Stimulated activated CD4-positive, alpha-beta T cell treated with anti-CD3 and anti-CD28 coated beads, TNF-alpha, amount 100 ng/mL, for 24 hours (primary cell): ENCODE measurements around the gene EGFLAM.
A peak's percentile ranks its signal among the peaks of the same experiment; 100 is the strongest.

Experiments used
- DNase-seq, 3 experiments: peaks; one replicate each; pipeline ENCODE4 v3.0.0-alpha.2; 2020; ENCODE audit warnings: low read depth in 3 of 3

Gene EGFLAM

GRCh38 chr5:38417658-38418017 lies 159.3 kb downstream of the EGFLAM start:
- no peak for DNase-seq

DNA sequence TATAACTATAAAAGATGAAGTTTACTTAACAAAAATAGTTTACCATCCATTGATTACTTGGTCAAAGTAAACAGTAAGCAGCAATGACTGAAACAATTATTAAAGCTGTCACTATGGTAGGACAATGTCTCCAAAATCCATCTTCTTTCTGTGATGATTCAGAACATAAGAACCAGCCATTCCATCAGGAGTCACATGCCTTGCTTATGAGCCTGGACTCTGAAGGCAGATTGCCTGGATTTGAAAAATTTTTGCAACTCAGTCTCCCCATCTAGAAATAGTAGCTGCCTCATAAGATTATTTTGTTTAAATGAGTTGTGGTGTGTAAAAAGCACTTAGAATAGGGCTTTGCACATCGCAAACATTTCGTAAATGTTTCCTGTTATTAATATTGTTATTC lies 161.9 kb downstream of the EGFLAM start:
- no peak for DNase-seq

DNA sequence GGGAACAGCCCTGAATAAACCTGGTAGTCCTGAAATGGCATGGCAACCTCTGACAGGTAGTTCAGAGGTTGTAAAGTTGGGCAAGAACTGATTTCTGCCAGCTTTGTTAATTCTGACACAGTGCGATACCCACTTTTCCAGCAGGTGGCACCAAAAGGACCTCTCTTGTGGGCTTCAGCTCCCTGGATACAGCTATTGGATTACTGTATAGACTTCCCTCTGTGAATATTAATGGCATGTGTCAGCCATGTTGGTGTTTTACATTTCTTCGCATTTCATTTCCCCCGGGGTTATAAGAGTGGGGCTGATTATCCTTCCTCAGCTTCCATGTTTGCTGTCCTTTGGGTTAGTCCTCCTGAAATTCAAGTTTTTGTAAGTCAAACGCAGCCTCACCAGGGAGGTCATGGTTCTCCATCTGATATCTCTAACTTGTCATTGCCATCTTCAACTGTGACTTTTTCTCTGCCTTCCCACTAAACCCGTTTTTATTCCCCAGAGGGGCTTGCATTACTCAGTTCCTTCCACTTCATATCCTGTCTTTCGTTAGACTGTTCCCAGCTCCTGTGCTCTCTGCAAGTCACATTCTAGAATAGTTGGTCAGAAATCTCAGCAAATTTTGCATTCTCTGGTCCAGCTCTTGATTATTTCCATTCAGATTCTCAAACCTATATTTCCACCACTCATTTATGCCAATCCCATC lies 162.5 kb downstream of the EGFLAM start:
- DNase-seq: peak in 1 of 3 experiments; percentile 7

- DNase-seq: no peak
Measured at GRCh38 chr5:38422622-38423021, 164.3 kb downstream of the EGFLAM start.

DNA sequence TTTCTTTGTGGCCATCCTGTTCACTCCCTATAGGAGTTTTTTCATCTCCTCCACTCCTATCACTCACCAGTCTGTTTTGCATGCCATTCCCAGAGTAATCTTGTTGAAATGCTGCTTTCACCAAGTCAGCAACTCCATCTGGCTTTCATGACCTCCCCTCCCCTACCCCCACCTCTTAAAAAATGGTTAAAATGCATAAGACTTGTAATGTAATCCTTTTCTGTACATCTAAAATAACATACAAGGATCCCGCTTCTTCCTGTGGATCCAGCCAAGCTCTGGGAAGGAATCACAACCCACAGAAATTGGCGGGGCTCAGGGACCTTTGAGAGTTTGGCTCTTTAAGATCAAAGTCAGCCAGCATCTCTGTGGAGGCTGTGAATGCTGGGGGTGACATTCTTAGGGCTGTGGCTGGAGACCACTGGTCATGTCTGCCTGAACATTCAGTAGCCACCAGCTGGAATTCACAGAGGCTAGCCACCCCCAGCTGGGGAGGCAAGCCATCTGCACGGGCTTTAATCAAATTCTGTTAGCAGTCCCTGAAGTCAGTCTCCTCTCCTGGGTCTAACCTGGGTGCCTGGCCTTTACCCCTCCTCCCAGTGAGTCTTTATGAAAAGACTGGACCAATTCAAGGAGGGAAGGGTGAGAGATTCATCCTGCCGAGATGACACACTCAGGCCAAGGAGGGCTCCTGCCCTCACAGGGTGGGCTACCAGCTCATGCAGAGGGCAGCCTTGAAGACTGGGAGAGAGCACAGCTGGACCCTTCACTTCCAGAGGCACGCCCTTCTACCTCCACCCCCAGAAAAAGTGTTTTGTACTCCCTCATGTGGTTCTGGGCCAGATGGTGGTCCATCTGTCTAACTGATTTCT lies 165.2 kb downstream of the EGFLAM start:
- no peak for DNase-seq

- no peak for DNase-seq
Measured at GRCh38 chr5:38424148-38425060, 166.0 kb downstream of the EGFLAM start.

- no peak for DNase-seq
Measured at GRCh38 chr5:38426490-38426889, 168.1 kb downstream of the EGFLAM start.

DNA sequence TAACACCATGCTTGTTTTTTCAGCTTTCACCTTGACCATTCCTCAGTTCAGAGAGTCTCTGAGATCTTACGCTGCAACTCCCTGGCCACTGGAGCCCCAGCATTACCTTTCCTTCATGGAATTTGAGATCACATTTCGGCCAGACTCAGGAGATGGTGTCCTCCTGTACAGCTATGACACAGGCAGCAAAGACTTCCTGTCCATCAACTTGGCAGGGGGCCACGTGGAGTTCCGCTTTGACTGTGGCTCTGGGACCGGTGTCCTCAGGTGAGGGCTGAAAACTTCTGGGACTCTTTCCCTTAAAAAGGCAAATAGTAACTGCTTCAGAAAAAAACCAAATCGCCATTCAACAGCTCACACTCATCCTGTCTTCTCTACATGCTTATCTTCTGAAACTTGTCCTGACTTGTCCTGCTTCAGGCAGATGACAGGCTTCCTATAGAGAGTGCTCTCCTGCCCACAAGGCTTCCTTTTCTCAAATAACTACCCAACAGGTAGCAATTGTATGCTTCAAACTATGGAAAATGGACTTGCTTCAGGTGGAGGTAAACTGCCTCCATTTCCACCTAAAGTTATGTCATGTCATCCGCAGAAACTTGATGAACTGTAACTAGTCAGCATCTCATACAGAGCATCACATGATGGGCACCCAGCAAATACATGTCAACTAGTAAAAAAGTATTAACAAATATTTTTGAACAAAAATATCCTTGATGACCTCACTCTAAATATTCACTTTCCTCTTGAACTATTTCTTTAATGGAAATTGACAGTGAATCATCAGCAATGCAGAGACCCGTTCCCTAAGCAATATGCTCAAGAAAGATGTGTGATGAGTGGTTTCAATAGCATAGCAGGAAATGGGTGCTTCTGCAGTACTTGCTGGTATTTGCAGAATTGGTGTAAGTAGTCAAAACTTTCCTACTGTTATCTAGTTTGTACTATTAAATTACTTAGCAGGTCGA lies 168.9 kb downstream of the EGFLAM start:
- no peak for DNase-seq

DNA sequence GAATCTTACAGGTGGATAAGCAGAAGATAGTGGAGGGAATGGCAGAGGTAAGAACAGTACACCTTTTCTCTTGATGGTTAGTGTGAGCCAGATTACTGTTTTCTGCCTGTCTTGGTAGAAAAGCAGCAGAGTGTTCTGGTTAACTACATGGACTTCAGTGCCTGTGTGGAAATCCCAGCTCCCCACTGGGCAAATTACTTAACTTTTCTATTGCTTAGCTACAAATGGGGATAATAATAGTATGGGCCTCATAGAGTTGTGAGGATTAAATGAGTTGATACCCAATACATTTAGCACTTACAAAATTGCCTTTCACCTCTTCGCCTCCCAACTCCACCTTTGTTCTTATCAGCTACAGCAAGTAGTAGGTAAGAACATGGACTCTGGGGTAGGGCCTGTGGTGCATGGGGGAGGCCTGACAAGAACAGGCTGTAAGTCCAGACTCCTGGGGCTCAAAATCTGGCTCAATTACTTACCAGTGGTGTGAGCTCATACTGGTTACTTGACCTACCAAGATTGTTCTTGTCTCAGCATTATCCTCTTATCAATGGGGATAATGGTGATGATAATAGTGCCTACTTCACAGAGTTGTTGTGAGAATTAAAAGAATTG lies 173.0 kb downstream of the EGFLAM start:
- DNase-seq: no peak

DNA sequence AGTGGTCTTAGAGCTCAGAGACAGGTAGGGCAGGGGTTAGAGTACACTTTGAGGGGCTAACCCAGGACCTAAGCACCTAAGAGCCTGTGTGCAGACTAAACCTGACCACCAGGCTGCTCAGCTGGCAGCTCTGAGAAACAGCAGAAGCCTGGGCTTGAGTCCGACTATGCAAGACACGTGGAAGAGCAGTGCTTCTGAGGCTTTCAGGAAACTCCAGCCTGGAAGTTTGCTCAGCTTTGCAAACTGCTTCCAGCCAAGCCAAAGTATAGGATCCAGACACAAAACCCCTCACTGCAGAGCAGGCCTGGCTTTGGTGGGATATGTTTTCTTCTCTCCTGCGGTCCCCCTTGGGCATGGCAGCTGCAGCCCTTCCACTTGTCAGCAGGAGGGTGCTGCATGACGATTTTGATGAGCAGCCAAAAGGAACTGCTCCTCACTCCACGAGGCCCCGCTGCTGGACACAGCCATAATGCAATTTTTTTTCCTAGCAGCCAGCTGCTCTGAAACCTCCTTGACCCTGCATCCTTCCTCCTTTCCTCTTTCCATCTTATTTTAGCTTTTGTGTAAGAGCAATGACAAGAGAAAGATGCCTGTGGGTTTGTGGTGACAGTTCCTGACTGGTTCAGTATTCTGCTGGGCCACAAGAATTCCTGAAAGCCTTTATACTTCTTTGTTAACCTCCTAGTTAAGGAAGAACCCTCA lies 175.0 kb downstream of the EGFLAM start:
- no peak for DNase-seq

- no peak for DNase-seq
Measured at GRCh38 chr5:38434966-38435705, 176.8 kb downstream of the EGFLAM start.

DNA sequence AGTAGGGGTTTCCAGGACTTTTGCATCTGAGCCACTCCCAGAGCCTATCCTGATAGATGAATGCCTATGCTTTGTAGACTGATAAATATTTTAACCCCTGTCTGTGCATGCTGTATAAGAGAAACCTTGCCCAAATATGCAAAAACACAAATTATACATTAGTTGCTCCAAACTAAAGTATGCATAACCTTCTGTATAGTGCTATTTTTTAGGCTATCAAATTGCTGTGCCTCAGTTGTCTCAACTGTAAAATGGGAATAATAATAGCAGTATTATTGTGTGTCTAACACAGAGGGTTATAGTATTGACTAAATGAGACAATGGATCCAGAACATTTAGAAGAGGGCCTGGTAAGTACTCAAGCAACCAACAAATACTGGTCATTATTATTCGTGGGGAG lies 180.4 kb downstream of the EGFLAM start:
- no peak for DNase-seq

GRCh38 chr5:38441453-38442246 lies 183.3 kb downstream of the EGFLAM start:
- peak; percentile 66 to 78 (median 74) for DNase-seq

DNA sequence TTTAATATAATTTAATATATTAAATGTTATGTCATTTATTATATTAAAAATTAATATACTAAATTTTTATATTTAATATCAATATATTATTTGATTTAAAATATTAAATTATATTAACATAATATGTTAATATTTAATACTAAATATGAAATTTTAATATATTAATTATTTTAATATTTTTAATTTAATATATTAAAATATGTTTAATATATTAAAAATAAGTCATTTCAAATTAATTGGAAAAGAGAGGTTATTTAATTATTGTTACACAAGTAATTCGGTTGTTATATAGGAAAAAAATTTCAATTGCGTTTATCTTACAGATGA lies 183.9 kb downstream of the EGFLAM start:
- no peak for DNase-seq

DNA sequence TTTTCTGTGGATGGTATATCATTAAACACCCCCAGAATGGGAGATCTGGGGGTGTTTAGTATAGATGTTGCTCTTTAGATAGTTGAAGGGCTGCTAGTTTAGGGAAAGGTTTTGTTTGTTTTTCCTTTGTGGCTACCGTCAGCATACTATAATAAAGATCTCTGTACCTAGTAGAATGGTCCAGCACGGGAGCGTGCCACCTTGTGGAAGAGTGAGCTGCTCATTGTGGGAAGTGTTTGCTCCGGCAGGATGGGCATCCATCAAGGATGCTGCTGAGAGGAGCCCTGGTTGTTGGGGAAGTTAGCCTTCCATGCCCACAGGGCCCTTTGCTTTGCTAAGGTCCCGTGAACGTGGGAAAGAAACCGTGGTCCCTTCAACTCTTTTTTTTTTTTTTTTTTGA lies 185.0 kb downstream of the EGFLAM start:
- DNase-seq: no peak

GRCh38 chr5:38445374-38446028 lies 187.1 kb downstream of the EGFLAM start:
- no peak for DNase-seq

DNA sequence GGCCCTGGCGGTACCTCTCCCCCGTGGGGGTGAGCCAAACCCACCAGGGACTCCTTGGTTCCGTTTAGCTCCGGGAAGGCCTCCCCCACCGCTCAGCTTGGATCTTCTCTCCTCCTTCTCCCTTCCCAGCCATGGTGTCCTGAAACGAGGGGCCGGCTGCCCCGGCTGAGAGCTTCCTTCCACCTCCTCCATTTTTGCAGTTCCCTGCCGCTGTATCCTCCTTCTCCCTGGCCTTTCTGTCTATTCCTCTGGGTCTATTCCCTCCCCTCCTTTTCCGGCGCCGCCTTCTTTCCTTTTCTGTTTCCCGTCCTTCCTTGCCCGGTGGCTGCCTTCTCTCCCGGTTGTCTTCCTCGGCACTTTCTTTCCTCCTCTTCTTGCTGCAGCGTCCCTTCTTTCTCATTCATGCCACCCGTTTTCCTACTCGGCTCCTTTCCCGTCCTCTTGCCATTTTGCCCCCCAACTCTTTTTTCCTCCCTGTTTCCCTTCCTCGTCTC lies 187.7 kb downstream of the EGFLAM start:
- no peak for DNase-seq

GRCh38 chr5:38447056-38447455 lies 188.7 kb downstream of the EGFLAM start:
- DNase-seq: no peak
